ENCODE results near the gene NXF2.
"Not testable (repeated sequence)": the region's sequence is repeated elsewhere in the genome, so short reads cannot be mapped to it uniquely, and the experiment has no call there.

Gene NXF2, protein sequence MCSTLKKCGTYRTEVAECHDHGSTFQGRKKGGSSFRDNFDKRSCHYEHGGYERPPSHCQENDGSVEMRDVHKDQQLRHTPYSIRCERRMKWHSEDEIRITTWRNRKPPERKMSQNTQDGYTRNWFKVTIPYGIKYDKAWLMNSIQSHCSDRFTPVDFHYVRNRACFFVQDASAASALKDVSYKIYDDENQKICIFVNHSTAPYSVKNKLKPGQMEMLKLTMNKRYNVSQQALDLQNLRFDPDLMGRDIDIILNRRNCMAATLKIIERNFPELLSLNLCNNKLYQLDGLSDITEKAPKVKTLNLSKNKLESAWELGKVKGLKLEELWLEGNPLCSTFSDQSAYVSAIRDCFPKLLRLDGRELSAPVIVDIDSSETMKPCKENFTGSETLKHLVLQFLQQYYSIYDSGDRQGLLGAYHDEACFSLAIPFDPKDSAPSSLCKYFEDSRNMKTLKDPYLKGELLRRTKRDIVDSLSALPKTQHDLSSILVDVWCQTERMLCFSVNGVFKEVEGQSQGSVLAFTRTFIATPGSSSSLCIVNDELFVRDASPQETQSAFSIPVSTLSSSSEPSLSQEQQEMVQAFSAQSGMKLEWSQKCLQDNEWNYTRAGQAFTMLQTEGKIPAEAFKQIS

GRCh38 chrX:102246893-102247292, at the start of gene NXF2:
NXF2 (plus strand) TSS chrX:102247167; CDS start chrX:102307079, 59,912 bp downstream.
- not testable (repeated sequence) for H3K4me3 ChIP-seq (ENCODE audit: low read depth, low read length); H3K9ac ChIP-seq (ENCODE audit: low read length); H3K36me3 ChIP-seq (ENCODE audit: control insufficient read depth, insufficient read depth, low read length); H3K27ac ChIP-seq (ENCODE audit: low read depth, low read length); H3K27me3 ChIP-seq (ENCODE audit: control insufficient read depth, insufficient read depth, low read length); H3K9me3 ChIP-seq (ENCODE audit: control insufficient read depth, insufficient read depth, low read depth, low read length); H3K4me1 ChIP-seq (ENCODE audit: control insufficient read depth, insufficient read depth, low read length)

- H3K9ac ChIP-seq (ENCODE audit: low read length); H3K4me3 ChIP-seq (ENCODE audit: low read depth, low read length); H3K4me1 ChIP-seq (ENCODE audit: control insufficient read depth, insufficient read depth, low read length); H3K27me3 ChIP-seq (ENCODE audit: control insufficient read depth, insufficient read depth, low read length); H3K9me3 ChIP-seq (ENCODE audit: control insufficient read depth, insufficient read depth, low read depth, low read length); H3K36me3 ChIP-seq (ENCODE audit: control insufficient read depth, insufficient read depth, low read length); H3K27ac ChIP-seq (ENCODE audit: low read depth, low read length): not testable (repeated sequence)
Observed at GRCh38 chrX:102207940-102208339, 39.0 kb upstream of the NXF2 start.

DNA sequence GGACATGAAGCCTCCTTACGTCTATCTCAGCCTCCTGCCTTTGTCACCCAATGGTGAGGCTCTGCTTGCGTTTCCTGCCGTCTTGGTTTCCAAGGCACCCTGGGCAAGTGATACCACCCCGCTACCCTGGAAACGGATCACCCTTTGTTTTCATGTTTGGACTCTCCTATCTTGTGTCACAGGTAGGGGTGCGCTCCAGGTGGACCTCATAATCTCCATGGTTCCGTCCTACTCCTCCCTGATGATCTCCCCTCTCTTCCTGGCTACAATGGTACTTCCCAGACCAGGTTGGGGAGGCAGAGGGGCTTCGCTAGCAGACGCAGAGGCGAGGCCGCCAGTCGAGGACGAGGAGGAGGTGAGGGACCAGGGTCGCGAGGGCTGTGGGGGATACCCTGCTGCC, 32.0 kb upstream of the NXF2 start, which contains the start of gene TCP11X1:
Gene TCP11X1, plus strand, starts transcription at position 316 of the 400 bp plus-strand sequence.
- not testable (repeated sequence) for H3K36me3 ChIP-seq (ENCODE audit: control insufficient read depth, insufficient read depth, low read length); H3K9ac ChIP-seq (ENCODE audit: low read length); H3K4me3 ChIP-seq (ENCODE audit: low read depth, low read length); H3K4me1 ChIP-seq (ENCODE audit: control insufficient read depth, insufficient read depth, low read length); H3K9me3 ChIP-seq (ENCODE audit: control insufficient read depth, insufficient read depth, low read depth, low read length); H3K27ac ChIP-seq (ENCODE audit: low read depth, low read length); H3K27me3 ChIP-seq (ENCODE audit: control insufficient read depth, insufficient read depth, low read length)

GRCh38 chrX:102216497-102216896, 30.5 kb upstream of the NXF2 start:
- H3K27ac ChIP-seq (ENCODE audit: low read depth, low read length); H3K9me3 ChIP-seq (ENCODE audit: control insufficient read depth, insufficient read depth, low read depth, low read length); H3K4me1 ChIP-seq (ENCODE audit: control insufficient read depth, insufficient read depth, low read length); H3K4me3 ChIP-seq (ENCODE audit: low read depth, low read length); H3K9ac ChIP-seq (ENCODE audit: low read length); H3K27me3 ChIP-seq (ENCODE audit: control insufficient read depth, insufficient read depth, low read length); H3K36me3 ChIP-seq (ENCODE audit: control insufficient read depth, insufficient read depth, low read length): not testable (repeated sequence)

- H3K27ac ChIP-seq (ENCODE audit: low read depth, low read length); H3K4me3 ChIP-seq (ENCODE audit: low read depth, low read length); H3K9me3 ChIP-seq (ENCODE audit: control insufficient read depth, insufficient read depth, low read depth, low read length); H3K4me1 ChIP-seq (ENCODE audit: control insufficient read depth, insufficient read depth, low read length); H3K27me3 ChIP-seq (ENCODE audit: control insufficient read depth, insufficient read depth, low read length); H3K36me3 ChIP-seq (ENCODE audit: control insufficient read depth, insufficient read depth, low read length); H3K9ac ChIP-seq (ENCODE audit: low read length): not testable (repeated sequence)
Observed at GRCh38 chrX:102235678-102236077, 11.3 kb upstream of the NXF2 start.

GRCh38 chrX:102240265-102240664, 6.7 kb upstream of the NXF2 start:
- not testable (repeated sequence) for H3K9ac ChIP-seq (ENCODE audit: low read length); H3K27me3 ChIP-seq (ENCODE audit: control insufficient read depth, insufficient read depth, low read length); H3K9me3 ChIP-seq (ENCODE audit: control insufficient read depth, insufficient read depth, low read depth, low read length); H3K4me1 ChIP-seq (ENCODE audit: control insufficient read depth, insufficient read depth, low read length); H3K4me3 ChIP-seq (ENCODE audit: low read depth, low read length); H3K27ac ChIP-seq (ENCODE audit: low read depth, low read length); H3K36me3 ChIP-seq (ENCODE audit: control insufficient read depth, insufficient read depth, low read length)

DNA sequence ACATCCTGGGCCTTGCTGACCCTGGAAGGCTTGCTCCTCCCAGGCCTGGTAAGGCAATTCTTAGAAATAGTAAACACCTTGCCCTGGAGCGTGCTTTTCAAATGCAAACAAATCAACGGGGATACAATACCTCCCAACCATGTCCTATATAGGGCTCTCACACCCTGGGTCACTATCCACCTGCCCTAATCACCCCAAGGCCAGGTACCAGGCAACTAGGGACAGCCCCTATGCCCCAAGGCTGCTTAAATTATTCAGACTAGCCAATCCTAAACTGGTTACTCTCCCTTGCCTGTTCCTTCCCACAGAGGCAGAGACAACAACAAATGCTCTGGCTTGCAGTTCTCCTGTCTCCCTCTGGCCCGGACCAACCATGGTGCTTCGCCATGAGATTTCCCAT, 25.3 kb downstream of the NXF2 start:
- not testable (repeated sequence) for H3K9ac ChIP-seq (ENCODE audit: low read length); H3K27me3 ChIP-seq (ENCODE audit: control insufficient read depth, insufficient read depth, low read length); H3K9me3 ChIP-seq (ENCODE audit: control insufficient read depth, insufficient read depth, low read depth, low read length); H3K4me3 ChIP-seq (ENCODE audit: low read depth, low read length); H3K4me1 ChIP-seq (ENCODE audit: control insufficient read depth, insufficient read depth, low read length); H3K27ac ChIP-seq (ENCODE audit: low read depth, low read length); H3K36me3 ChIP-seq (ENCODE audit: control insufficient read depth, insufficient read depth, low read length)

DNA sequence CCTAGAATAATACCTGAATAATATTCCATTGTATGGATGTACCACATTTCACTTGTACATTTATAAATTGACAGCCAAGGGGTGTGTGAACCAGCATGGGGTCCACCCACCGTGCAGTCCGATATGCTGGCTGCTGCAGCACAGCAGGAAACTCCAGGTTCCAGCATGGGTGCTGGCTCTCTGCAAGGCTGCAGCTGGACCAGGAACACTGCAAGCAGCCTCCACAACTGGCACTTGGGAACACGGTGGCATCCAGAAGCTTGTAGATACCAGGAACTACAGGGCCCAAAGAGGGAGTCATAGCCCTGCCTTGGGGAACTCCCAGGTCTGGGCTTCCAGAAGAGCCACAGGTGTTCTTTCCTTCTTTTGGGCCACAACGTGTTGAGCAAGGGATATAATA, 91.2 kb downstream of the NXF2 start:
- Histone ChIP-seq H3K4me3 (ENCODE audit: low read depth, low read length) (no peak overlapping the region), H3K9me3 (ENCODE audit: control insufficient read depth, insufficient read depth, low read depth, low read length) (peaks cover 9% of the 10 kb centered on the region; the same call in 1 of the 2 replicates), H3K27me3 (ENCODE audit: control insufficient read depth, insufficient read depth, low read length) (peaks cover 9% of the 10 kb centered on the region), H3K4me1 (ENCODE audit: control insufficient read depth, insufficient read depth, low read length) (peaks cover 5% of the 10 kb centered on the region; the same call in 1 of the 2 replicates), H3K27ac (ENCODE audit: low read depth, low read length) (no peak overlapping the region), H3K36me3 (ENCODE audit: control insufficient read depth, insufficient read depth, low read length) (no peaks in the 10 kb centered on the region), H3K9ac (ENCODE audit: low read length) (no peak overlapping the region)

GRCh38 chrX:102339312-102340298, 92.6 kb downstream of the NXF2 start:
- Histone ChIP-seq H3K9me3 (ENCODE audit: control insufficient read depth, insufficient read depth, low read depth, low read length) (peaks cover 9% of the 10 kb centered on the region; the same call in 1 of the 2 replicates), H3K27me3 (ENCODE audit: control insufficient read depth, insufficient read depth, low read length) (peaks cover 9% of the 10 kb centered on the region), H3K9ac (ENCODE audit: low read length) (no peak overlapping the region), H3K4me1 (ENCODE audit: control insufficient read depth, insufficient read depth, low read length) (peaks cover 5% of the 10 kb centered on the region; the same call in 1 of the 2 replicates), H3K27ac (ENCODE audit: low read depth, low read length) (no peak overlapping the region), H3K36me3 (ENCODE audit: control insufficient read depth, insufficient read depth, low read length) (no peaks in the 10 kb centered on the region), H3K4me3 (ENCODE audit: low read depth, low read length) (no peak overlapping the region)

- Histone ChIP-seq H3K36me3 (ENCODE audit: control insufficient read depth, insufficient read depth, low read length) (no peaks in the 10 kb centered on the region), H3K4me1 (ENCODE audit: control insufficient read depth, insufficient read depth, low read length) (peaks cover 5% of the 10 kb centered on the region; the same call in 1 of the 2 replicates), H3K27ac (ENCODE audit: low read depth, low read length) (no peak overlapping the region), H3K27me3 (ENCODE audit: control insufficient read depth, insufficient read depth, low read length) (peaks cover 9% of the 10 kb centered on the region), H3K4me3 (ENCODE audit: low read depth, low read length) (no peak overlapping the region), H3K9ac (ENCODE audit: low read length) (no peak overlapping the region), H3K9me3 (ENCODE audit: control insufficient read depth, insufficient read depth, low read depth, low read length) (peaks cover 9% of the 10 kb centered on the region; the same call in 1 of the 2 replicates)
Observed at GRCh38 chrX:102341867-102342266, 94.9 kb downstream of the NXF2 start.
